Gastrocnemius medialis (tissue), 4 donors: ENCODE results near the gene ALOX5AP.

ENCODE experiments used
- POLR2A ChIP-seq, 2 donors: fragments of 450-650 bp; IDR thresholded peaks; one replicate each; pipeline ENCODE4 v1.6.1; 2017; ENCODE audit warnings: antibody characterized with exemption in 2 of 2, mild to moderate bottlenecking in 2 of 2, moderate library complexity in 2 of 2
- TF ChIP-seq, protein P1 (sequence below), 5 experiments: fragments of 450-650 bp in 3 of 5; fragments of 200-600 bp in 2 of 5; sonication (generic) in 2 of 5; IDR thresholded peaks in 4 of 5; conservative IDR thresholded peaks in 1 of 5; 1 replicate in 4 of 5; 2 replicates in 1 of 5; pipeline ENCODE4 v1.5.1; 2016 to 2019; ENCODE audit warnings: antibody characterized with exemption in 5 of 5, mild to moderate bottlenecking in 3 of 5, moderate library complexity in 3 of 5

DNA sequence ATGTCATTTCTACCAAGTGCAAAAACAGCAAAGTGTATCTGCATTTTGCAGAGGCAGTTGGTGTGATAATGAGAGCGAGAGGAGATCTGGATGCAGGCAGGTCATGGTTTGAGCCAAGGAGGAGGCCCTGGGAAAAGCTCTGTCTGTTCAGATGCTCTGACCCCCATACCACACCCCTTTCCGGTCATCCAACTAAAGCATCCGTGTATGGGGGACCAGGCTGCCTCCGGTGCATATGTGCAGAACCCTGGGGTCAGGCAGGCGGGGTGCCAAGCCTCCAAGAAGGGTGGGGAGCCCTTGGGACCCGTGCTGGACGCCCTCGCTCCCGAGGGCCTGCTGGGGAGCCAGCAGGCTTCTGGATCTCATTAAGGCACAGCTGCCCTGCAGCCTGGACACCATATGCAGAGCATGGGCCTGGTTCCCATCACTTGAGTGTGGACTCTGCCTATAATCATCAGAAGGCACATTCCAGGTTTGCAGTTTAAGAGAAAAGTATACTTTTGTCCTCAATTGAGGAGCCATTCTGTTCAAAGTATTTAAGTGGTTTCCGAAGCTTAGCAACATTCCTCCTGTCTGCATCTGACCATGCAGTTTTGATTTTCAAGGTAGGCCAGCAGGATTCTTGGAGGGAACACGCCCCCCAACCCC is 56.1 kb downstream of the ALOX5AP start:
- TF ChIP-seq POLR2A (IDR thresholded peaks at IDR 0.05), result no peak
- TF ChIP-seq, protein P1, sequence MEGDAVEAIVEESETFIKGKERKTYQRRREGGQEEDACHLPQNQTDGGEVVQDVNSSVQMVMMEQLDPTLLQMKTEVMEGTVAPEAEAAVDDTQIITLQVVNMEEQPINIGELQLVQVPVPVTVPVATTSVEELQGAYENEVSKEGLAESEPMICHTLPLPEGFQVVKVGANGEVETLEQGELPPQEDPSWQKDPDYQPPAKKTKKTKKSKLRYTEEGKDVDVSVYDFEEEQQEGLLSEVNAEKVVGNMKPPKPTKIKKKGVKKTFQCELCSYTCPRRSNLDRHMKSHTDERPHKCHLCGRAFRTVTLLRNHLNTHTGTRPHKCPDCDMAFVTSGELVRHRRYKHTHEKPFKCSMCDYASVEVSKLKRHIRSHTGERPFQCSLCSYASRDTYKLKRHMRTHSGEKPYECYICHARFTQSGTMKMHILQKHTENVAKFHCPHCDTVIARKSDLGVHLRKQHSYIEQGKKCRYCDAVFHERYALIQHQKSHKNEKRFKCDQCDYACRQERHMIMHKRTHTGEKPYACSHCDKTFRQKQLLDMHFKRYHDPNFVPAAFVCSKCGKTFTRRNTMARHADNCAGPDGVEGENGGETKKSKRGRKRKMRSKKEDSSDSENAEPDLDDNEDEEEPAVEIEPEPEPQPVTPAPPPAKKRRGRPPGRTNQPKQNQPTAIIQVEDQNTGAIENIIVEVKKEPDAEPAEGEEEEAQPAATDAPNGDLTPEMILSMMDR (IDR thresholded peaks at IDR 0.05 in 4 of 5, conservative IDR thresholded peaks at IDR 0.05 in 1 of 5), result no peak
